WERI-Rb-1 (cell line): ENCODE data around the gene RIPOR3.

Experiments used
- DNase-seq: peaks from one replicate; pipeline ENCODE4 v3.0.0-alpha.2; 2020
- H3K27ac ChIP-seq: fragments of 250-450 bp; sonication (Bioruptor Pico); 2 replicates; pipeline ENCODE4 v1.5.1; 2020; ENCODE audit warnings: mild to moderate bottlenecking, moderate library complexity
- H3K27me3 ChIP-seq: fragments of 250-450 bp; sonication (Bioruptor Pico); 2 replicates; pipeline ENCODE4 v1.5.1; 2021; ENCODE audit warnings: mild to moderate bottlenecking, low read depth, moderate library complexity; ENCODE audit not compliant: insufficient read depth, severe bottlenecking
- H3K36me3 ChIP-seq: fragments of 250-450 bp; sonication (Bioruptor Pico); 2 replicates; pipeline ENCODE4 v1.5.1; 2020; ENCODE audit warnings: mild to moderate bottlenecking, moderate library complexity
- H3K4me3 ChIP-seq: 2 replicates; pipeline ENCODE4 v1.5.1; 2011; ENCODE audit warnings: low read depth, mild to moderate bottlenecking, control low read depth, low read length
- H3K9me3 ChIP-seq: fragments of 250-450 bp; sonication (Bioruptor Pico); 2 replicates; pipeline ENCODE4 v1.5.1; 2021; ENCODE audit warnings: mild to moderate bottlenecking, moderate library complexity; ENCODE audit not compliant: severe bottlenecking
- CTCF ChIP-seq: IDR thresholded peaks from 2 replicates; pipeline ENCODE4 v1.5.1; 2011; ENCODE audit warnings: low read depth, mild to moderate bottlenecking, control low read depth, inconsistent platforms, low read length

Gene RIPOR3

GRCh38 chr20:50562262-50562701 lies 129.1 kb downstream of the RIPOR3 start:
- no peak overlapping the region for H3K4me3 ChIP-seq
- peaks cover 24% of the 10 kb centered on the region for H3K36me3 ChIP-seq
- H3K27me3 ChIP-seq, result no peaks in the 10 kb centered on the region
- H3K27ac ChIP-seq, result no peak overlapping the region
- no peak for TF ChIP-seq CTCF
- peak; percentile 35 for DNase-seq
- H3K9me3 ChIP-seq, result no peaks in the 10 kb centered on the region

GRCh38 chr20:50561379-50562078 lies 129.8 kb downstream of the RIPOR3 start:
- no peak overlapping the region for H3K4me3 ChIP-seq
- DNase-seq, result no peak
- H3K27me3 ChIP-seq, result no peaks in the 10 kb centered on the region
- H3K36me3 ChIP-seq, result peaks cover 24% of the 10 kb centered on the region
- H3K27ac ChIP-seq, result no peak overlapping the region
- no peaks in the 10 kb centered on the region for H3K9me3 ChIP-seq
- no peak for TF ChIP-seq CTCF

DNA sequence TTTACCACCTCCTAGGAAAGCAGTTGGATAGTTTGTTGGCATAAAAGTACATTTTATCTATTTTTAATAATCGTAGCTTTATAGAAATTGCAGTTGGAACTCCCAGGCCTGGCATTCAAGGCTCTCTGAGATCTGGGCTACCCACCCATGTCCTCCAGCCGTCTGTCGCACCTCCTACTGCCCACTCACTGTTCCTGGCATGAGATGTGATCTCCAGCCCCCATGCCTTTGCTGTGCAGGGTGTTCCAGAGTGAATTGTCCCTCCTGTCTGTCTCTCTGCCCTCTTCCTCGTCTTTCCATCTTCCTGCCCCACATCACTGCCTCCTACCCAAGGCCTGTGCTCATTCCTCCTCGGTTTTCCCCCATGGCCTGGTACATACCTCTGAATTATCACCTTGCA lies 130.5 kb downstream of the RIPOR3 start:
- H3K36me3 ChIP-seq, result peaks cover 23% of the 10 kb centered on the region
- H3K9me3 ChIP-seq, result no peaks in the 10 kb centered on the region
- H3K4me3 ChIP-seq, result no peak overlapping the region
- H3K27me3 ChIP-seq, result no peaks in the 10 kb centered on the region
- TF ChIP-seq CTCF, result no peak
- H3K27ac ChIP-seq, result no peak overlapping the region
- DNase-seq, result no peak

- Histone ChIP-seq H3K36me3 (peaks cover 15% of the 10 kb centered on the region), H3K27ac (no peak overlapping the region)
- no peak for TF ChIP-seq CTCF
Measured at GRCh38 chr20:50559856-50560638, 131.3 kb downstream of the RIPOR3 start.

GRCh38 chr20:50559149-50559548 lies 132.2 kb downstream of the RIPOR3 start:
- Histone ChIP-seq H3K4me3 (no peak overlapping the region), H3K36me3 (peaks cover 10% of the 10 kb centered on the region), H3K9me3 (no peaks in the 10 kb centered on the region), H3K27ac (no peak overlapping the region), H3K27me3 (no peaks in the 10 kb centered on the region)
- DNase-seq, result no peak
- no peak for TF ChIP-seq CTCF

More at GRCh38 chr20:50559856-50560638, 131.3 kb downstream of the RIPOR3 start:
- DNase-seq, result no peak
- Histone ChIP-seq H3K9me3 (no peaks in the 10 kb centered on the region), H3K4me3 (no peak overlapping the region), H3K27me3 (no peaks in the 10 kb centered on the region)
